Measurements from ENCODE around the gene ADAMTS2.

ADAMTS2 gene

GRCh38 chr5:179273441-179274145 lies 71.7 kb downstream of the ADAMTS2 start:
- in situ Hi-C loops (cut with MboI; ENCODE audit: low pct_unique_long_range_greater_than_20kb, low sequenced_read_pairs, unreplicated experiment) = no loop called here
- no peak for DNase-seq (ENCODE audit: low spot score)
- TF ChIP-seq CTCF (IDR thresholded peaks at IDR 0.05; ENCODE audit: extremely low read depth, insufficient read depth, missing control alignments) = no peak

GRCh38 chr5:179273073-179273435 lies 72.2 kb downstream of the ADAMTS2 start:
- no peak for DNase-seq (ENCODE audit: low spot score)
- in situ Hi-C loops (cut with MboI; ENCODE audit: low pct_unique_long_range_greater_than_20kb, low sequenced_read_pairs, unreplicated experiment) = no loop called here
- no peak for TF ChIP-seq CTCF (IDR thresholded peaks at IDR 0.05; ENCODE audit: extremely low read depth, insufficient read depth, missing control alignments)

DNA sequence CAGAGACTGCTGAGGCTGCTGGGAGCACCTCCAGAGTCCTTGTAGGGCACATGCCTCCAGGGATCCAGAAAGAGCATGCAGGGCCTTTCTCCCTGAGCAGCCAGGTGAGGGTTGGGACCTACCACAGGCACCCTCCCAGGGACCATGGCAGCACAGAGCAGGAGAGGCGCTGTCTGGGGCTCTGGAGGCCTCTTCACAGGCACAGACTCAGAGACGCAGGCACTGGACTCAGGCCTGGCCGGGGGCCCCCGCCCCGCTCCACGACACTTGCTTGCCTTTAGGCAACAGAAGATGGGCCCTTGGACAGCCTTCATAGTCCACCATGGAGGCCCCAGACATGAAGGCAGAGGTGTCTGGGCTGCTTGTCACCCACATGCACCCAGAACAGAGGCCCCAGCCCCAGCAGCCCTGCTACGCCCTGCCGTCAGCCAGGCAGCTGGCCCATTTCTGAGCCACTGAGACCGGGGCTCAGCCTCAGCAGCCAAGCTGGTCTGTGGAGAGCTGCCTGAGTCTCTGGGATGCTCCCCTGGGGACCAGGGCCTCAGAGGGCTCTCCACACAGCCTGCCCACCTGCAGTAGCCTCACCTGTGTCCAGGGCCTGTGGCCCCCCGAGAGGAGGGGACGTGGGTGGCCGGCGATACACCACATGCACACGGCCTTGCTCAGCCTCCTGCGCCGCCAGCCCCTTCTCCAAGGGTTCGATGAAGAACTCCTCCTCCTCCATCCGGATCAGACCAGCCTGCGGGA lies 72.8 kb downstream of the ADAMTS2 start:
- TF ChIP-seq CTCF (IDR thresholded peaks at IDR 0.05; ENCODE audit: extremely low read depth, insufficient read depth, missing control alignments) = no peak
- DNase-seq (ENCODE audit: low spot score) = no peak
- in situ Hi-C loops (cut with MboI; ENCODE audit: low pct_unique_long_range_greater_than_20kb, low sequenced_read_pairs, unreplicated experiment) = no loop called here

DNA sequence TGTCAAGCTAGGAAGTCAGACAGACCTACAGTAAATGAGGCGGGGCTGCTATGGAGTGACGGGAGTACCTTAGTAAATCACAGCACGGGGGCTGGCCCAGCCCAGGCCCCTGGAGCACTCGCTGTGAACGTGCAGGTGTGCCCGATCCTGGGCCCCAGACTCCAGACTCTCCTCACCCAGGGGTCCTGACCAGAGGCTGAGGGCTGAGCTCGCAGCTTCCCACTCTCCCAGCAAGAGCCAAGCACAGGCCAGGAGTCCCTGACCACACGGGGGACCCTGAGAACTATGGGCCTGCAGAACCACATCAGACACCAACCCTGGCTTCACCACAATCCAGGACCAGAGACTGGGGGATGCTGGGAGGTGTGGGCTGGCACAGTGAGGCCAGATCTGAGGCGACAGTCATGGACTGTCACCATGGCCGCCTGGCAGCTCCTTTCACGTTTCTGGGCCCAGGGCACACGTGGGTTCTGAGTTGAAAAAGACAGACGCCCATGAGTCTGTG lies 73.4 kb downstream of the ADAMTS2 start:
- no peak for DNase-seq (ENCODE audit: low spot score)
- TF ChIP-seq CTCF (IDR thresholded peaks at IDR 0.05; ENCODE audit: extremely low read depth, insufficient read depth, missing control alignments) = no peak
- in situ Hi-C loops (cut with MboI; ENCODE audit: low pct_unique_long_range_greater_than_20kb, low sequenced_read_pairs, unreplicated experiment) = no loop called here

DNA sequence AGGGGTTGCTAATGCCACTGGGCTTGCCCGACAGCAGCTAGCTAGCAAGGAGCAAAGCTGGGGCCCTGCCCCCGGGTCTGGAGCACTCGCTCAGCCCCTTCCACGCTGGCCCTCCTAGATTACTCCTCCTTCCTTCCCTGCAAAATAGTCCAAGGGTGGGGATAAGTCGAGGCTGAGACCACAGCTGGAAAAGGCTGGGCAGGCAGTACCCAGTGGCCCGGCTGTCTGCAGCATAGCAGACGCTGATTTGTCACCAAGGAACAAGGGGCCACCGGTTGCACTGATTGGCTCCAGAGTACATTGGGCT lies 73.9 kb downstream of the ADAMTS2 start:
- in situ Hi-C loops (cut with MboI; ENCODE audit: low pct_unique_long_range_greater_than_20kb, low sequenced_read_pairs, unreplicated experiment) = no loop called here

More for the DNA sequence above, 73.9 kb downstream of the ADAMTS2 start:
- no peak for DNase-seq (ENCODE audit: low spot score)
- no peak for TF ChIP-seq CTCF (IDR thresholded peaks at IDR 0.05; ENCODE audit: extremely low read depth, insufficient read depth, missing control alignments)

Measured in GM13977 (cell line).